Peyer's patch (tissue), 4 donors: ENCODE measurements around the gene ZNF543.

ENCODE experiments used
- POLR2A ChIP-seq, 2 donors: fragments of 450-650 bp; IDR thresholded peaks; one replicate each; pipeline ENCODE4 v1.5.1; 2017; ENCODE audit warnings: antibody characterized with exemption in 2 of 2, mild to moderate bottlenecking in 2 of 2, moderate library complexity in 2 of 2
- TF ChIP-seq, protein P1 (sequence below), 6 experiments: fragments of 450-650 bp in 4 of 6; fragments of 200-600 bp in 2 of 6; sonication (generic) in 1 of 6; IDR thresholded peaks; one replicate each; pipeline ENCODE4 v1.5.1; 2017 to 2019; ENCODE audit warnings: antibody characterized with exemption in 6 of 6, mild to moderate bottlenecking in 3 of 6, moderate library complexity in 1 of 6

DNA sequence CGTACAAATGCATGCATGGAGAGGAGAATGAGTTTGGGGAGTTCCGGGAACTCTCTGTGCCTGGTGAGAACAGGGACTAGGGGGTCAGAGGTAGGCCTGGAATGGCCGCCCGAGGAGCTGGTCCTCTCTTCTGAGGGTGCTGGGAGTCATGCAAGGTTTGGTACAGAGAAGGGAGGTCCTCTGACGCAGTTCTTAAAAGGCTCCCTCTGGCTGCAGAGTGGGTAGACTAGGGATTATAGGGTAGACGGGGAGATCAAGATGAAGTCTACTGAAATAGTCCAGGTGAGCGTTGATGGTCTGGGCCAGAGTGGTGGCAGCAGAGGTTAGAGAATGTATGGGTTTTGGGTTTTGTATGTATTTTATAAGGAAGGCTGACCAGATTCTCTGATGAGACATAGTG lies 31.6 kb downstream of the ZNF543 start:
- TF ChIP-seq, protein P1, sequence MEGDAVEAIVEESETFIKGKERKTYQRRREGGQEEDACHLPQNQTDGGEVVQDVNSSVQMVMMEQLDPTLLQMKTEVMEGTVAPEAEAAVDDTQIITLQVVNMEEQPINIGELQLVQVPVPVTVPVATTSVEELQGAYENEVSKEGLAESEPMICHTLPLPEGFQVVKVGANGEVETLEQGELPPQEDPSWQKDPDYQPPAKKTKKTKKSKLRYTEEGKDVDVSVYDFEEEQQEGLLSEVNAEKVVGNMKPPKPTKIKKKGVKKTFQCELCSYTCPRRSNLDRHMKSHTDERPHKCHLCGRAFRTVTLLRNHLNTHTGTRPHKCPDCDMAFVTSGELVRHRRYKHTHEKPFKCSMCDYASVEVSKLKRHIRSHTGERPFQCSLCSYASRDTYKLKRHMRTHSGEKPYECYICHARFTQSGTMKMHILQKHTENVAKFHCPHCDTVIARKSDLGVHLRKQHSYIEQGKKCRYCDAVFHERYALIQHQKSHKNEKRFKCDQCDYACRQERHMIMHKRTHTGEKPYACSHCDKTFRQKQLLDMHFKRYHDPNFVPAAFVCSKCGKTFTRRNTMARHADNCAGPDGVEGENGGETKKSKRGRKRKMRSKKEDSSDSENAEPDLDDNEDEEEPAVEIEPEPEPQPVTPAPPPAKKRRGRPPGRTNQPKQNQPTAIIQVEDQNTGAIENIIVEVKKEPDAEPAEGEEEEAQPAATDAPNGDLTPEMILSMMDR (IDR thresholded peaks at IDR 0.05), result no peak
- no peak for TF ChIP-seq POLR2A (IDR thresholded peaks at IDR 0.05)
